Heart left ventricle (tissue), 16 donors: ENCODE results near the gene FARSB. TPM values are rescaled to one million over a fixed set of nuclear protein-coding genes. Genes with fewer than 3 reads are reported as not detected.

Experiments used
- ATAC-seq, 4 donors: fragments of 200-7000 bp; cut with Tn5 transposase; one replicate each; pipeline ENCODE4 v1.9.1; 2020 to 2022; ENCODE audit warnings: moderate library complexity in 4 of 4, mild to moderate bottlenecking in 3 of 4, moderate number of reproducible peaks in 1 of 4
- DNase-seq, 5 donors: peaks; one replicate each; pipeline ENCODE4 v3.0.0-alpha.2; 2020
- H3K27ac ChIP-seq, 12 donors: fragments of 200-600 bp; sonication (generic) in 4 of 12; one replicate each; pipeline versions ENCODE4 v1.5.0 to v1.8.0; 2016 to 2022; ENCODE audit warnings: mild to moderate bottlenecking in 2 of 12
- H3K27me3 ChIP-seq, 9 donors: fragments of 200-600 bp; sonication (generic) in 2 of 9; one replicate each; pipeline versions ENCODE4 v1.5.1 to v1.8.0; 2016 to 2022; ENCODE audit warnings: mild to moderate bottlenecking in 3 of 9
- H3K36me3 ChIP-seq, 9 donors: fragments of 200-600 bp; sonication (generic) in 2 of 9; one replicate each; pipeline versions ENCODE4 v1.5.0 to v1.8.0; 2018 to 2022; ENCODE audit warnings: mild to moderate bottlenecking in 2 of 9
- H3K4me1 ChIP-seq, 12 donors: fragments of 200-600 bp; sonication (generic) in 4 of 12; one replicate each; pipeline versions ENCODE4 v1.5.0 to v1.8.0; 2016 to 2022; ENCODE audit warnings: mild to moderate bottlenecking in 3 of 12
- H3K4me3 ChIP-seq, 12 donors: fragments of 200-600 bp; sonication (generic) in 4 of 12; one replicate each; pipeline versions ENCODE4 v1.5.0 to v1.8.0; 2017 to 2022; ENCODE audit warnings: mild to moderate bottlenecking in 9 of 12, moderate library complexity in 4 of 12
- H3K9me3 ChIP-seq, 12 donors: fragments of 200-600 bp; sonication (generic) in 4 of 12; one replicate each; pipeline versions ENCODE4 v1.5.0 to v1.8.0; 2016 to 2022; ENCODE audit warnings: mild to moderate bottlenecking in 1 of 12
- POLR2A ChIP-seq, 2 donors: fragments of 450-650 bp; IDR thresholded peaks; one replicate each; pipeline ENCODE4 v1.6.1; 2017; ENCODE audit warnings: antibody characterized with exemption in 2 of 2, mild to moderate bottlenecking in 2 of 2, moderate library complexity in 2 of 2
- WGBS, 4 donors: extraction: QIAGEN DNeasy Blood & Tissue Kit in 2 of 4; methylation state at CpG; one replicate each; pipeline versions ENCODE4 v1.1.5 to v1.1.7; 2013 to 2018; 5-methylcytosine and 5-hydroxymethylcytosine counted together
- intact Hi-C, 10 donors: fragments of 100-400 bp; cut with DNase I; formaldehyde crosslinking; loops; one replicate each; pipeline versions ENCODE4 v1.11.1 to v1.14.2; 2022
- polyA plus RNA-seq, 2 donors: library from polyadenylated mRNA; stranded (reverse); fragments of 200-250 nt; gene quantifications; one replicate each; pipeline ENCODE4 v1.2.3, GENCODE V29; 2013
- total RNA-seq, 9 donors: library from RNA; depleted of rRNA in 2 of 9; stranded (reverse); fragments of >200 nt in 2 of 9; fragmentation: NEBNext Ultra II Directional in 3 of 9; extraction: Animal tissue kit (Norgen Biotek cat#: 25700) in 3 of 9; gene quantifications; one replicate each; pipeline versions ENCODE4 v1.1.0 to v1.2.4, GENCODE V29; 2016 to 2023
- TF ChIP-seq, protein P1 (sequence below), 12 donors: fragments of 200-600 bp; sonication (generic) in 4 of 12; IDR thresholded peaks; one replicate each; pipeline versions ENCODE4 v1.5.0 to v1.8.0; 2018 to 2022; ENCODE audit warnings: antibody characterized with exemption in 12 of 12, mild to moderate bottlenecking in 5 of 12
- donor health status: ischemic (EF 13 %, LVEDD 7.1; RV severe dilation, severe dysfunction).
- donor health status: healthy with polysubstance abuse.
- donor health status: DM: no; HTN: yes; CAD: no.
- donor health status: DM: no; HTN: no; CAD: no.
- donor health status: ischemic (EF 25% LVEDD 6.9; RV normal size, moderate dysfunction).
- donor health status: ischemic (EF 25% LVEDD 5.7; RV mildly dilated, moderate dysfunction).
- donor health status: healthy.
- donor health status: DM: yes; HTN: yes; CAD: no.
- donor health status: ischemic (EF 35%, LVEDD 5.7; RV mildly dilated, moderate dysfunction).
- donor health status: nonischemic (EF 11% LVEDD 7.7; RV severe dilation, severe dysfunction).
- donor health status: DM: yes; HTN: yes; CAD: no.
- donor health status: PGD.
- donor health status: ischemic (EF 29% LVEDD 5.4; RV normal size, mild dysfunction).
- donor health status: nonischemic (EF 23%, LVEDD 6.1; RV moderate dilation, normal function).

Gene FARSB
- total and polyA plus RNA-seq, 11 donors = 9.8 to 29.2 (median 19.5) TPM

DNA sequence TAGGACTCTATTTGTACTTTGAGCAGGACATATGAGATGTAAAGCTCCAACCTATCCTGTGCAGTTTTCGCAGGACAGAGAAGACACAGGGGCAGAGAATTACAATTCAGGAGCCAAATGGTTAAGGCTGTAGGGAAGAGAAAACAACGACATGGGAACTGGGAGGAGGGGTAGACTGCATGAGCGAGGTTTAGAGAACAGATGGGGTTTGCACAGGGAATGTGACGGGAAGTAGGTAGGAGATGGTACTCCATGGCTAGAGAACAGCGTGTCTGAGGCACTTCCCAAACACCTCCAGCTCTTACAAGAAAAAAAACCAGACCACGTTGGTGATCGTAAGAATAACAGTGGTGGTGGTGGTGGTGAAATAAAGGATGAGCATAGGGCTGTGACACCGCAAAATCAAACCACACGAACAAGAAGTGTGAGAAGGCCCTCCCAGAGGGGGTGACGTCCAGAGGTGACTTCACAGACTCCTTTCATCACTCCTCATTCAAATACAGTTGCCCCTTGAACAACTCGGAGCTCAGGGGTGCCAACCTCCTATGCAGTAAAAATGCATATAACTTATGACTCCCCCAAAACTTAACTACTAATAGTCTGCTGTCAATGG lies 92.7 kb downstream of the FARSB start:
- no peak for ATAC-seq
- DNase-seq = no peak
- no peak overlapping the region for H3K4me3 ChIP-seq
- no peaks in the 10 kb centered on the region for H3K27me3 ChIP-seq
- no peak overlapping the region for H3K27ac ChIP-seq
- no peaks in the 10 kb centered on the region for H3K9me3 ChIP-seq
- H3K4me1 ChIP-seq = peaks cover 0 to 11% (median 0%) of the 10 kb centered on the region in 12 donors
- H3K36me3 ChIP-seq = peaks cover 0 to 16% (median 0%) of the 10 kb centered on the region in 9 donors
- TF ChIP-seq, protein P1, sequence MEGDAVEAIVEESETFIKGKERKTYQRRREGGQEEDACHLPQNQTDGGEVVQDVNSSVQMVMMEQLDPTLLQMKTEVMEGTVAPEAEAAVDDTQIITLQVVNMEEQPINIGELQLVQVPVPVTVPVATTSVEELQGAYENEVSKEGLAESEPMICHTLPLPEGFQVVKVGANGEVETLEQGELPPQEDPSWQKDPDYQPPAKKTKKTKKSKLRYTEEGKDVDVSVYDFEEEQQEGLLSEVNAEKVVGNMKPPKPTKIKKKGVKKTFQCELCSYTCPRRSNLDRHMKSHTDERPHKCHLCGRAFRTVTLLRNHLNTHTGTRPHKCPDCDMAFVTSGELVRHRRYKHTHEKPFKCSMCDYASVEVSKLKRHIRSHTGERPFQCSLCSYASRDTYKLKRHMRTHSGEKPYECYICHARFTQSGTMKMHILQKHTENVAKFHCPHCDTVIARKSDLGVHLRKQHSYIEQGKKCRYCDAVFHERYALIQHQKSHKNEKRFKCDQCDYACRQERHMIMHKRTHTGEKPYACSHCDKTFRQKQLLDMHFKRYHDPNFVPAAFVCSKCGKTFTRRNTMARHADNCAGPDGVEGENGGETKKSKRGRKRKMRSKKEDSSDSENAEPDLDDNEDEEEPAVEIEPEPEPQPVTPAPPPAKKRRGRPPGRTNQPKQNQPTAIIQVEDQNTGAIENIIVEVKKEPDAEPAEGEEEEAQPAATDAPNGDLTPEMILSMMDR (IDR thresholded peaks at IDR 0.05) = no peak
- TF ChIP-seq POLR2A (IDR thresholded peaks at IDR 0.05) = no peak
- intact Hi-C loops = loop anchor here in 6 of 10 donors (5.0 to 10.0 kb wide), 3 partner anchors 246 to 508 kb away; no protein-coding TSS in a partner anchor
- 73 to 79% (median 78%) methylated on average over 11 of the region's 11 CpGs for WGBS, 4 donors

DNA sequence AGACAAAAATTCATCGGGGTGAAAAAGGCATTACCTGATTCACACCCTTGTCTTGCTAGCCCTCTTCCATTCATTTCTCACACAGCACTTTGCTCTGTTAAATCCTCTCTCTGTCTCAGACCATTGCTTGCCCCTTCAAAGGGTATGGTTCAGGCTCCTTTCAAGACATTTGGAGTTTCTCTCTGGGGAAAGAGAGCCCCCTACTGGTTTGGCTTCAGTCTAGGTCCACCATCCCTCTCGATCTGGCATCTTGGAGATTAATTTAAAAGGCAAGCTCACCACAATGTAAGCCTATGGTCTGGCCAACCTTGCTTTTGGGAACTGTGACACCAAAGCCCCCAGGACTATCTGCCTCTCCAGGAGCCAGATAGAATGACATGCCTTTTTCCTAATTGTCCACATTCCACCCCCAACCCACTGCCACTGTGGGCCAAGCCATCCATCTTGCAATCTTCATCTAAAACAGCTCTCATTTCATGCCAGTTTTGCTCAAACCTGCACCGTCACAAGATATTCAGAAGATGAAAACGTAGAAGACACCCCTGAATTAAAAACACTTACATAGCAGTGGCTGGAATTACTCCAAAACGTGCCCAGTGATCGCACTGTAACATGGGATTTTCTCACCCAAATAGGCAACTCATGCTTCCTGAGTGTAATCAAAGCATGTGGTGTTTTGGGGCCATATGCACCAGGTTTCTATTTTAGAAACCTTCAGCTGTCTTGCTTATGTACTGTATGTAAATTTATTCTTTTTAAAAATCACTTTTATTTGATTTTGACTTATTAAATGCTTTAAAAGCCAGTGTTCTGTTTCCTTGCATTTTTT lies 93.9 kb downstream of the FARSB start:
- Histone ChIP-seq H3K4me1 (peaks cover 0 to 11% (median 0%) of the 10 kb centered on the region in 12 donors), H3K4me3 (no peak overlapping the region), H3K36me3 (peaks cover 0 to 6% (median 0%) of the 10 kb centered on the region in 9 donors), H3K9me3 (no peaks in the 10 kb centered on the region), H3K27me3 (peaks cover 0 to 2% (median 0%) of the 10 kb centered on the region in 9 donors), H3K27ac (no peak overlapping the region)
- 59 to 66% (median 62%) methylated on average over 6 of the region's 6 CpGs for WGBS, 4 donors
- peak in 2 of 5 donors; percentile 29 to 40 for DNase-seq
- TF ChIP-seq, protein P1 (IDR thresholded peaks at IDR 0.05) = peak; percentile 52 to 68 (median 58)
- no peak for TF ChIP-seq POLR2A (IDR thresholded peaks at IDR 0.05)
- intact Hi-C loops = loop anchor here (1.0 to 10.0 kb wide), 7 partner anchors 243 to 507 kb away; no protein-coding TSS in a partner anchor
- peak; percentile 38 to 83 (median 80) for ATAC-seq

DNA sequence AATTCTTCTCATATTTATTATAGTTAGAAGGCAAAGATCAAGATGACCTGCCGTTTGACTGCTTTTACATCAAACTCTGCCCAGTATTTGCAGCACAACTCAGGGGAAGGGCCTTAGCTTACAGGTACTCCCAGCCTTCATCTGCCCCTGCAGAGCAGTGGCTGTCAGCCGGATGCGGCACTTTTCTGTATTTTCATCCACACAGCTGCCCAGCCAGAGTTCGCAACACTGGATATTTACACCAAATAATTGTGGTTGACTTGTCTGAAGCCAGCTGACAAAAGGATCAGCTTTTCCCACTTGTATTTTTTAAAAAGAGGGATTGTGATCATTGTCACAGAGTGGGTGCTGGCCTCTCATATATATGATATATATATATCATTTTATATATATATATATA lies 94.7 kb downstream of the FARSB start:
- TF ChIP-seq POLR2A (IDR thresholded peaks at IDR 0.05) = no peak
- TF ChIP-seq, protein P1 (IDR thresholded peaks at IDR 0.05) = no peak
- no peak overlapping the region for H3K4me3 ChIP-seq
- ATAC-seq (no peak), DNase-seq (no peak)
- H3K27ac ChIP-seq = no peak overlapping the region
- intact Hi-C loops = loop anchor here (1.0 to 10.0 kb wide), 7 partner anchors 242 to 506 kb away; no protein-coding TSS in a partner anchor
- H3K36me3 ChIP-seq = no peaks in the 10 kb centered on the region
- H3K27me3 ChIP-seq = peaks cover 0 to 4% (median 0%) of the 10 kb centered on the region in 9 donors
- WGBS, 4 donors = 89 to 94% (median 92%) methylated on average over 4 of the region's 4 CpGs
- peaks cover 0 to 3% (median 0%) of the 10 kb centered on the region in 12 donors for H3K4me1 ChIP-seq
- no peaks in the 10 kb centered on the region for H3K9me3 ChIP-seq

DNA sequence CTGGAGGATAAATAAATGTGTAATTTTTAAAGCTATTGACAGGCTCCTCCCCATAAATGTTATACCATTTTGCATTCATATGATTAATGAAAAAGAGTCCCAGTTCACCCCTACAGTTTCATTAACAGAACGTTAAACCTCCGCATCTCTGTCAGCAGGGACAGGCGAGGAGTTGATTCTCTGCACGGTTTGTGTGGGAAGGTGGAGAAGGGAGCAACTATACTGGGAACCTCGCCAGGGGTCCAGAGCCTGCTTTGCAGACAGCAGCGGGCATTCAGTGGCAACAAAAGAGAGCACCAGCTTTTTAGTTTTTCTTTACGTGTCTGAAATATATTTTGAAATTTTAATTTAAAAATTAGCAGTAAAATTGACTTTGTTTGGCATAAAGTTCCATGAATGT lies 101.4 kb downstream of the FARSB start:
- no peaks in the 10 kb centered on the region for H3K36me3 ChIP-seq
- intact Hi-C loops = no loop called here
- H3K27me3 ChIP-seq = peaks cover 0 to 33% (median 0%) of the 10 kb centered on the region in 9 donors
- H3K4me1 ChIP-seq = no peaks in the 10 kb centered on the region
- 32 to 53% (median 47%) methylated on average over 7 of the region's 7 CpGs for WGBS, 4 donors
- ATAC-seq (no peak), DNase-seq (no peak)
- no peak for TF ChIP-seq POLR2A (IDR thresholded peaks at IDR 0.05)
- TF ChIP-seq, protein P1 (IDR thresholded peaks at IDR 0.05) = no peak
- no peaks in the 10 kb centered on the region for H3K9me3 ChIP-seq
- no peak overlapping the region for H3K27ac ChIP-seq
- H3K4me3 ChIP-seq = no peak overlapping the region
